ENCODE measurements around the gene LAMA3. TPM values are rescaled to one million over a fixed set of nuclear protein-coding genes. Genes with fewer than 3 reads are reported as not detected.

The LAMA3 gene
- total RNA-seq, 2 donors from 2014 or later: 0.58 to 1.3 TPM

- no peaks in the 10 kb centered on the region for H3K36me3 Mint-ChIP-seq (ENCODE audit: low read depth)
- H3K27ac ChIP-seq (ENCODE audit: low read depth, low read length): no peak overlapping the region
- H3K36me3 ChIP-seq (ENCODE audit: control insufficient read depth, insufficient read depth, low read length): no peaks in the 10 kb centered on the region
- no peak overlapping the region for H3K9ac ChIP-seq (ENCODE audit: extremely low read depth, low read length, poor library complexity, severe bottlenecking)
- H3K27ac Mint-ChIP-seq: no peak overlapping the region
- no peak for DNase-seq
- H3K27me3 ChIP-seq (ENCODE audit: control insufficient read depth, insufficient read depth, low read length, poor library complexity, severe bottlenecking): no peaks in the 10 kb centered on the region
- peaks cover 4% of the 10 kb centered on the region for H3K9me3 Mint-ChIP-seq
- peaks cover 12% of the 10 kb centered on the region for H3K4me1 Mint-ChIP-seq
- H3K4me3 Mint-ChIP-seq: no peak overlapping the region
- no peaks in the 10 kb centered on the region for H3K27me3 Mint-ChIP-seq (ENCODE audit: insufficient read depth)
- H3K9me3 ChIP-seq (ENCODE audit: control insufficient read depth, low read length): no peaks in the 10 kb centered on the region
- WGBS, 2 experiments (ENCODE audit: insufficient coverage in 1 of 2, insufficient read length in 1 of 2): 89 to 100% methylated on average over 1 of the region's 1 CpG
- no peaks in the 10 kb centered on the region for H3K4me1 ChIP-seq (ENCODE audit: control insufficient read depth, insufficient read depth, low read length)
- TF ChIP-seq CTCF (conservative IDR thresholded peaks at IDR 0.05): no peak
- no peak overlapping the region for H3K4me3 ChIP-seq (ENCODE audit: low read length)
Observed at GRCh38 chr18:23710946-23711345, 21.7 kb downstream of the LAMA3 start.

GRCh38 chr18:23711426-23711825 lies 22.2 kb downstream of the LAMA3 start:
- H3K4me3 ChIP-seq (ENCODE audit: low read length): no peak overlapping the region
- TF ChIP-seq CTCF (conservative IDR thresholded peaks at IDR 0.05): no peak
- Mint-ChIP-seq H3K27ac (no peak overlapping the region), H3K4me1 (peaks cover 16% of the 10 kb centered on the region), H3K27me3 (ENCODE audit: insufficient read depth) (no peaks in the 10 kb centered on the region), H3K36me3 (ENCODE audit: low read depth) (no peaks in the 10 kb centered on the region), H3K9me3 (peaks cover 4% of the 10 kb centered on the region), H3K4me3 (no peak overlapping the region)
- DNase-seq: no peak
- no peaks in the 10 kb centered on the region for H3K27me3 ChIP-seq (ENCODE audit: control insufficient read depth, insufficient read depth, low read length, poor library complexity, severe bottlenecking)
- H3K9ac ChIP-seq (ENCODE audit: extremely low read depth, low read length, poor library complexity, severe bottlenecking): no peak overlapping the region
- no peak overlapping the region for H3K27ac ChIP-seq (ENCODE audit: low read depth, low read length)
- 100% methylated on average over 1 of the region's 1 CpG for whole genome bisulfite sequencing, 2 experiments (ENCODE audit: insufficient coverage in 1 of 2, insufficient read length in 1 of 2)
- H3K36me3 ChIP-seq (ENCODE audit: control insufficient read depth, insufficient read depth, low read length): no peaks in the 10 kb centered on the region
- no peaks in the 10 kb centered on the region for H3K9me3 ChIP-seq (ENCODE audit: control insufficient read depth, low read length)
- H3K4me1 ChIP-seq (ENCODE audit: control insufficient read depth, insufficient read depth, low read length): no peaks in the 10 kb centered on the region

GRCh38 chr18:23712445-23712844 lies 23.2 kb downstream of the LAMA3 start:
- H3K9me3 Mint-ChIP-seq: no peaks in the 10 kb centered on the region
- H3K36me3 Mint-ChIP-seq (ENCODE audit: low read depth): no peaks in the 10 kb centered on the region
- H3K27ac ChIP-seq (ENCODE audit: low read depth, low read length): no peak overlapping the region
- H3K4me3 ChIP-seq (ENCODE audit: low read length): no peak overlapping the region
- H3K27me3 Mint-ChIP-seq (ENCODE audit: insufficient read depth): no peaks in the 10 kb centered on the region
- H3K9ac ChIP-seq (ENCODE audit: extremely low read depth, low read length, poor library complexity, severe bottlenecking): no peak overlapping the region
- WGBS, 2 experiments (ENCODE audit: insufficient coverage in 1 of 2, insufficient read length in 1 of 2): 91 to 92% methylated on average over 2 to 3 of the region's 3 CpGs
- no peak overlapping the region for H3K27ac Mint-ChIP-seq
- peaks cover 3% of the 10 kb centered on the region for H3K4me1 ChIP-seq (ENCODE audit: control insufficient read depth, insufficient read depth, low read length)
- no peaks in the 10 kb centered on the region for H3K27me3 ChIP-seq (ENCODE audit: control insufficient read depth, insufficient read depth, low read length, poor library complexity, severe bottlenecking)
- peaks cover 19% of the 10 kb centered on the region for H3K4me1 Mint-ChIP-seq
- DNase-seq: no peak
- no peak overlapping the region for H3K4me3 Mint-ChIP-seq
- no peak for TF ChIP-seq CTCF (conservative IDR thresholded peaks at IDR 0.05)
- H3K9me3 ChIP-seq (ENCODE audit: control insufficient read depth, low read length): no peaks in the 10 kb centered on the region
- no peaks in the 10 kb centered on the region for H3K36me3 ChIP-seq (ENCODE audit: control insufficient read depth, insufficient read depth, low read length)

All from endodermal cell (in vitro differentiated cells).